SK-N-SH treated with all-trans-retinoic acid at 6 μM for 48 hours (cell line): ENCODE results near the gene FAM13A.

Experiments used
- ATAC-seq: fragments of 200-7000 bp; cut with Tn5 transposase; 3 replicates; pipeline ENCODE4 v1.9.1; 2020; ENCODE audit warnings: mild to moderate bottlenecking, moderate library complexity
- ARNTL ChIP-seq: fragments of 450-650 bp; formaldehyde crosslinking; IDR thresholded peaks from 2 replicates; pipeline ENCODE4 v1.5.0; 2020; ENCODE audit warnings: low read depth, mild to moderate bottlenecking, moderate library complexity, borderline replicate concordance
- BACH2 ChIP-seq: fragments of 250-450 bp; sonication (Bioruptor Pico); IDR thresholded peaks from 2 replicates; pipeline ENCODE4 v1.9.0; 2021; ENCODE audit warnings: mild to moderate bottlenecking, borderline replicate concordance
- CREB5 ChIP-seq: fragments of 250-450 bp; sonication (Bioruptor Pico); IDR thresholded peaks from 2 replicates; pipeline ENCODE4 v1.5.1; 2020; ENCODE audit warnings: low read depth, mild to moderate bottlenecking, moderate library complexity
- CSDC2 ChIP-seq: fragments of 250-450 bp; sonication (Bioruptor Pico); IDR thresholded peaks from 2 replicates; pipeline ENCODE4 v1.5.0; 2020; ENCODE audit warnings: mild to moderate bottlenecking, moderate library complexity
- CSRNP3 ChIP-seq: fragments of 250-450 bp; sonication (Bioruptor Pico); IDR thresholded peaks from 2 replicates; pipeline ENCODE4 v1.5.1; 2021; ENCODE audit warnings: mild to moderate bottlenecking, moderate library complexity
- ESRRG ChIP-seq: fragments of 250-450 bp; sonication (Bioruptor Pico); IDR thresholded peaks from 2 replicates; pipeline ENCODE4 v1.6.1; 2021; ENCODE audit warnings: mild to moderate bottlenecking
- GLIS3 ChIP-seq: fragments of 250-450 bp; sonication (Bioruptor Pico); IDR thresholded peaks from 2 replicates; pipeline ENCODE4 v1.5.0; 2020; ENCODE audit warnings: mild to moderate bottlenecking, moderate library complexity
- ISL1 ChIP-seq: fragments of 250-450 bp; sonication (Bioruptor Pico); IDR thresholded peaks from 2 replicates; pipeline ENCODE4 v2.1.2; 2022; ENCODE audit warnings: mild to moderate bottlenecking, moderate library complexity
- POU6F1 ChIP-seq: fragments of 250-450 bp; sonication (Bioruptor Pico); IDR thresholded peaks from 2 replicates; pipeline ENCODE4 v1.8.0; 2021; ENCODE audit warnings: low read depth, mild to moderate bottlenecking, moderate library complexity, borderline replicate concordance
- PPARA ChIP-seq: fragments of 250-450 bp; sonication (Bioruptor Pico); IDR thresholded peaks from 2 replicates; pipeline ENCODE4 v1.5.0; 2020; ENCODE audit warnings: mild to moderate bottlenecking, borderline replicate concordance
- SNAI2 ChIP-seq: fragments of 250-450 bp; sonication (Bioruptor Pico); IDR thresholded peaks from 2 replicates; pipeline ENCODE4 v1.5.0; 2020; ENCODE audit warnings: mild to moderate bottlenecking, moderate library complexity
- TCF4 ChIP-seq: fragments of 250-450 bp; sonication (Bioruptor Pico); IDR thresholded peaks from 2 replicates; pipeline ENCODE4 v1.8.0; 2021; ENCODE audit warnings: mild to moderate bottlenecking, moderate library complexity, borderline replicate concordance
- TOX ChIP-seq: fragments of 250-450 bp; sonication (Bioruptor Pico); IDR thresholded peaks from 2 replicates; pipeline ENCODE4 v1.8.0; 2021; ENCODE audit warnings: mild to moderate bottlenecking, moderate library complexity, borderline replicate concordance
- TSHZ2 ChIP-seq: fragments of 250-450 bp; sonication (Bioruptor Pico); IDR thresholded peaks from 2 replicates; pipeline ENCODE4 v1.5.0; 2020; ENCODE audit warnings: mild to moderate bottlenecking, moderate library complexity
- ZC3H10 ChIP-seq: fragments of 250-450 bp; sonication (Bioruptor Pico); IDR thresholded peaks from 2 replicates; pipeline ENCODE4 v1.5.1; 2021; ENCODE audit warnings: mild to moderate bottlenecking, moderate library complexity
- ZFP3 ChIP-seq: fragments of 250-450 bp; sonication (Bioruptor Pico); IDR thresholded peaks from 2 replicates; pipeline ENCODE4 v1.5.0; 2020; ENCODE audit warnings: mild to moderate bottlenecking, moderate library complexity
- ZFP30 ChIP-seq: fragments of 450-650 bp; formaldehyde crosslinking; IDR thresholded peaks from 2 replicates; pipeline ENCODE4 v1.5.0; 2022; ENCODE audit warnings: mild to moderate bottlenecking, moderate library complexity
- ZNF565 ChIP-seq: fragments of 450-650 bp; formaldehyde crosslinking; conservative IDR thresholded peaks from 2 replicates; pipeline ENCODE4 v1.5.0; 2020; ENCODE audit warnings: low read depth, mild to moderate bottlenecking, moderate library complexity
- ZNF70 ChIP-seq: fragments of 450-650 bp; formaldehyde crosslinking; IDR thresholded peaks from 2 replicates; pipeline ENCODE4 v1.5.0; 2020; ENCODE audit warnings: mild to moderate bottlenecking, moderate library complexity
- ZNF8 ChIP-seq: fragments of 450-650 bp; formaldehyde crosslinking; IDR thresholded peaks from 2 replicates; pipeline ENCODE4 v1.5.0; 2020; ENCODE audit warnings: mild to moderate bottlenecking, moderate library complexity
- TF ChIP-seq, protein P1 (sequence below): fragments of 250-450 bp; sonication (Bioruptor Pico); IDR thresholded peaks from 2 replicates; pipeline ENCODE4 v1.8.0; 2020; ENCODE audit warnings: mild to moderate bottlenecking, moderate library complexity, borderline replicate concordance

The FAM13A gene

GRCh38 chr4:88728146-88728545, 328.8 kb downstream of the FAM13A start:
- TF ChIP-seq TSHZ2 (no peak), BACH2 (CRISPR knock-in tag) (no peak), ZNF565 (CRISPR knock-in tag) (no peak), PPARA (no peak), POU6F1 (CRISPR knock-in tag) (no peak), ISL1 (CRISPR knock-in tag) (no peak), CSDC2 (CRISPR knock-in tag) (no peak), TOX (CRISPR knock-in tag) (no peak), GLIS3 (CRISPR knock-in tag) (no peak), ESRRG (CRISPR knock-in tag) (no peak), ZNF70 (CRISPR knock-in tag) (no peak), ZFP3 (CRISPR knock-in tag) (no peak), ZNF8 (CRISPR knock-in tag) (no peak), TCF4 (no peak), ZC3H10 (CRISPR knock-in tag) (no peak), SNAI2 (CRISPR knock-in tag) (no peak), CREB5 (CRISPR knock-in tag) (no peak), ZFP30 (CRISPR knock-in tag) (no peak), CSRNP3 (CRISPR knock-in tag) (no peak)
- TF ChIP-seq, protein P1, sequence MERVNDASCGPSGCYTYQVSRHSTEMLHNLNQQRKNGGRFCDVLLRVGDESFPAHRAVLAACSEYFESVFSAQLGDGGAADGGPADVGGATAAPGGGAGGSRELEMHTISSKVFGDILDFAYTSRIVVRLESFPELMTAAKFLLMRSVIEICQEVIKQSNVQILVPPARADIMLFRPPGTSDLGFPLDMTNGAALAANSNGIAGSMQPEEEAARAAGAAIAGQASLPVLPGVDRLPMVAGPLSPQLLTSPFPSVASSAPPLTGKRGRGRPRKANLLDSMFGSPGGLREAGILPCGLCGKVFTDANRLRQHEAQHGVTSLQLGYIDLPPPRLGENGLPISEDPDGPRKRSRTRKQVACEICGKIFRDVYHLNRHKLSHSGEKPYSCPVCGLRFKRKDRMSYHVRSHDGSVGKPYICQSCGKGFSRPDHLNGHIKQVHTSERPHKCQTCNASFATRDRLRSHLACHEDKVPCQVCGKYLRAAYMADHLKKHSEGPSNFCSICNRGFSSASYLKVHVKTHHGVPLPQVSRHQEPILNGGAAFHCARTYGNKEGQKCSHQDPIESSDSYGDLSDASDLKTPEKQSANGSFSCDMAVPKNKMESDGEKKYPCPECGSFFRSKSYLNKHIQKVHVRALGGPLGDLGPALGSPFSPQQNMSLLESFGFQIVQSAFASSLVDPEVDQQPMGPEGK (CRISPR knock-in tag): no peak
- ATAC-seq: no peak

- ATAC-seq: no peak
- TF ChIP-seq ESRRG (CRISPR knock-in tag) (no peak), TCF4 (no peak), ZC3H10 (CRISPR knock-in tag) (no peak), ZFP3 (CRISPR knock-in tag) (no peak), ARNTL (CRISPR knock-in tag) (no peak), POU6F1 (CRISPR knock-in tag) (no peak), ZNF565 (CRISPR knock-in tag) (no peak), CSDC2 (CRISPR knock-in tag) (no peak)
- TF ChIP-seq, protein P1 (CRISPR knock-in tag): no peak
These were observed 331.0 kb downstream of the FAM13A start for GRCh38 chr4:88725986-88726385.
